Measurements from ENCODE around the gene SDC1.

The SDC1 gene

GRCh38 chr2:20212871-20213503 is 11.9 kb downstream of the SDC1 start:
- H3K27ac ChIP-seq (ENCODE audit: low read length): no peak overlapping the region
- no peaks in the 10 kb centered on the region for H3K9me3 ChIP-seq (ENCODE audit: control insufficient read depth, insufficient read depth, low read length)
- H3K4me1 ChIP-seq (ENCODE audit: control insufficient read depth, insufficient read depth, low read length): peaks cover 5% of the 10 kb centered on the region
- no peaks in the 10 kb centered on the region for H3K27me3 ChIP-seq (ENCODE audit: control insufficient read depth, insufficient read depth, low read length)
- no peak overlapping the region for H3K4me3 ChIP-seq (ENCODE audit: low read length)
- DNase-seq (ENCODE audit: low read depth, low spot score): no peak
- no CpG with 5 or more reads among the region's 16 CpGs for WGBS (ENCODE audit: insufficient coverage, insufficient read length)
- peaks cover 2% of the 10 kb centered on the region; the same call in 1 of the 2 replicates for H3K36me3 ChIP-seq (ENCODE audit: control insufficient read depth, insufficient read depth, low read length)

DNA sequence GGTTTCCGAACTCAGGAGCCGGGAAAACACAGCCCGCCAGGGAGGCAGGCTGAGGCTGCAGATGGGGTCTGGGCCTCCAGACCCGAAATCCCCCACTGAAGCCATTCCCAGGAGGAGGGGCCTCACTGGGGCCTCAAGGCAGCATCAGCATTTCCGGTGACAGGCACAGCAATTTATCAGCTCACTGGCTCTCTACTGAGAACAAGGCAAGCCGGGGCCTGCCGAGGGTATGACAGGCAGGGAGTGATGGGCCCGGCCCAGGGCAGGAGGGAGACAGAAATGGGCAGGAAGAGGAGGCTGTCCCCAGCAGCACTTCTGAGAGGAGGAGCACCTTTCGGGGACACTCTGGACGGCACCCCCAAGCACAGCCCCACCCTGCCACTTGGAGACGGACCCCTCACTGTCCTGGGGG is 12.5 kb downstream of the SDC1 start:
- Histone ChIP-seq H3K36me3 (ENCODE audit: control insufficient read depth, insufficient read depth, low read length) (peaks cover 2% of the 10 kb centered on the region; the same call in 1 of the 2 replicates), H3K27ac (ENCODE audit: low read length) (no peak overlapping the region), H3K4me1 (ENCODE audit: control insufficient read depth, insufficient read depth, low read length) (peaks cover 5% of the 10 kb centered on the region), H3K9me3 (ENCODE audit: control insufficient read depth, insufficient read depth, low read length) (no peaks in the 10 kb centered on the region), H3K27me3 (ENCODE audit: control insufficient read depth, insufficient read depth, low read length) (no peaks in the 10 kb centered on the region), H3K4me3 (ENCODE audit: low read length) (no peak overlapping the region)
- DNase-seq (ENCODE audit: low read depth, low spot score): no peak
- no CpG with 5 or more reads among the region's 11 CpGs for WGBS (ENCODE audit: insufficient coverage, insufficient read length)

DNA sequence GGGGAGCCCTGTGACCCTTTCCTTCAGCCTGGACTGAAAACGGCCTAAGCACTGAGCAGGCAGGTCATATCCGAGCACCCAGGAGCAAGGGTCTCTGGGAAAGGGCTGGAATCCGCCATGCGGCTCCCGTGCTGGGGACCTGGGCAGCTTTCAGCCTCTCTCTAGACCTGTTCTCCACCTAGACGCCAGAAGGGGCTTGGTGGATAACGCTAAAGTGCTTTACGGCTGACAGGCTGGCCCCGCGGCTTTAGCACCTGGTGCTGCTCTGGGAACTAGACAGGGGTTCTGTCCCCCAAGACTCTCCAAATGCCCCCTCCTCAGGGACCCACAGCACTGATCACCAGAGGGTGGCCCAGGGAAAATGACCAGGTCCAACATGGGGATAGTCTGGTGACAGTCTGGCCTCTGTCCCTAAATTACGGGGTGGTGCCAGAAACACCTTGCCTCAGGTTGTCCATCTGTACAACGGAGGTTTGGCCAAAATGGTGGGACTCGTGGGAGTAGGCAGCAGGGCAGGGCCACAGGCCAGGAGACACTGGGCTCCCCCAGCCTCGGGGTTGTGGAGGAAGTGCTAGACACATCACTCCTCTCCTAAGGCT is 13.0 kb downstream of the SDC1 start:
- DNase-seq (ENCODE audit: low read depth, low spot score): no peak
- no CpG with 5 or more reads among the region's 14 CpGs for WGBS (ENCODE audit: insufficient coverage, insufficient read length)

DNA sequence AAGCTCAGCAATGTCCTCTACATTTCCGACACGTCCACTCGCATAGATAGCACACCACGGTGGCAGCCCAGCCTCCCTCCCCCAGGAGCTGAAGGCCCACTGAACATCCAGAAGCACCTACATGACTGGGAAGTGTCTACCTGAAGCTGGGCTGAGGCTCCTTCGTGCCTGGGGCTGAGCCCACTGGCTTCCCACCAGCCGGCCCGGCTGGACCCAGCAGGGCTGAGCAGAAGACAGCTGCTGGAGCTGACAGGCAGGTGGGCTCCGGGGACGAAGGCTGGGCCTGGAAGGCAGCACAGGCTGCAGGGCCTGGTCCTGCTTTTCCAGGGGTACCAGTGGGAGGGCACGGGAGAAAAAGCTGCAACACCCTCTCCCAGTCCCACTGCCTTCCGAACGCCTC is 13.5 kb downstream of the SDC1 start:
- H3K4me3 ChIP-seq (ENCODE audit: low read length): no peak overlapping the region
- no peak for DNase-seq (ENCODE audit: low read depth, low spot score)
- no peaks in the 10 kb centered on the region for H3K9me3 ChIP-seq (ENCODE audit: control insufficient read depth, insufficient read depth, low read length)
- no peaks in the 10 kb centered on the region for H3K27me3 ChIP-seq (ENCODE audit: control insufficient read depth, insufficient read depth, low read length)
- H3K36me3 ChIP-seq (ENCODE audit: control insufficient read depth, insufficient read depth, low read length): peaks cover 2% of the 10 kb centered on the region; the same call in 1 of the 2 replicates
- peaks cover 5% of the 10 kb centered on the region for H3K4me1 ChIP-seq (ENCODE audit: control insufficient read depth, insufficient read depth, low read length)
- no CpG with 5 or more reads among the region's 12 CpGs for WGBS (ENCODE audit: insufficient coverage, insufficient read length)
- no peak overlapping the region for H3K27ac ChIP-seq (ENCODE audit: low read length)

More for the DNA sequence above, 13.0 kb downstream of the SDC1 start:
- Histone ChIP-seq H3K27me3 (ENCODE audit: control insufficient read depth, insufficient read depth, low read length) (no peaks in the 10 kb centered on the region), H3K4me1 (ENCODE audit: control insufficient read depth, insufficient read depth, low read length) (peaks cover 5% of the 10 kb centered on the region), H3K4me3 (ENCODE audit: low read length) (no peak overlapping the region), H3K36me3 (ENCODE audit: control insufficient read depth, insufficient read depth, low read length) (peaks cover 2% of the 10 kb centered on the region; the same call in 1 of the 2 replicates), H3K9me3 (ENCODE audit: control insufficient read depth, insufficient read depth, low read length) (no peaks in the 10 kb centered on the region), H3K27ac (ENCODE audit: low read length) (no peak overlapping the region)

GRCh38 chr2:20210462-20210861 is 14.5 kb downstream of the SDC1 start:
- Histone ChIP-seq H3K27me3 (ENCODE audit: control insufficient read depth, insufficient read depth, low read length) (no peaks in the 10 kb centered on the region), H3K9me3 (ENCODE audit: control insufficient read depth, insufficient read depth, low read length) (no peaks in the 10 kb centered on the region), H3K4me3 (ENCODE audit: low read length) (no peak overlapping the region), H3K36me3 (ENCODE audit: control insufficient read depth, insufficient read depth, low read length) (peaks cover 2% of the 10 kb centered on the region; the same call in 1 of the 2 replicates), H3K27ac (ENCODE audit: low read length) (no peak overlapping the region), H3K4me1 (ENCODE audit: control insufficient read depth, insufficient read depth, low read length) (peaks cover 5% of the 10 kb centered on the region)
- DNase-seq (ENCODE audit: low read depth, low spot score): no peak
- no CpG with 5 or more reads among the region's 8 CpGs for WGBS (ENCODE audit: insufficient coverage, insufficient read length)

DNA sequence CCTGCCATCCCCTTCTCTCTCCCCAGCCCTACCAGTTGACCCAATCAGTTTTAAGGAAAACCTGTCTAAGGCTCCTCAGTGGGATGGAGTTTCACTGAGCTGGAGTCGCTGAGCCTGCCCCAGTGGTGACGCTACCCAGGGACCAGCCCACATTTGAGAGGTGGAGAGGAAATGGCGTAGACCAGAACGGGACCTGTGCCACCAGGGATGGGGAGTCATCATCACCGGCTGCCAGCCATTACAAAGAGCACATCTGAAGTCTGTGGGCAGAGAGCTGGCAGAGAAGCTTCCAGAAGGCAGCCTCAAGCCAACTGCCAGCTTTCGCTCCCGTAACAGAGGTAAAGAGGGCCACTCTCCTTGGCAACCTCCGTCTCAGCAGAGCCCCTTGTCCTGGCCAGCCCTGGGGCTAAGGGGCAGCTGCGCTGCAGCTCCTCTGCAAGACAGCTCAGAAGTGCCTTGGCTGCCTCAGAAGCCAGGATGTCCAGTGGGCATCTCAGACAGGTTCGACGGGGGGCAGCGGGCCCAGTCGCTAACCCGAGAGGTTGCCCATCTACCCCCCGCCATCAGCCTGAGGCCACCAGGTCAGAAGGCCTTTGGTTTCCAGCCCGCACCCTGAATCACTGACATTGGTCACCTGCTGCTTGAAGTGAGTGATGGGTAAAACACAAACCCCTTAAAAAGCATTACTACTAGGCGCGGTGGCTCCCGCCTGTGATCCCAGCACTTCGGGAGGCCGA is 15.4 kb downstream of the SDC1 start:
- Histone ChIP-seq H3K9me3 (ENCODE audit: control insufficient read depth, insufficient read depth, low read length) (no peaks in the 10 kb centered on the region), H3K27ac (ENCODE audit: low read length) (no peak overlapping the region), H3K27me3 (ENCODE audit: control insufficient read depth, insufficient read depth, low read length) (no peaks in the 10 kb centered on the region), H3K36me3 (ENCODE audit: control insufficient read depth, insufficient read depth, low read length) (peaks cover 6% of the 10 kb centered on the region; the same call in 1 of the 2 replicates), H3K4me1 (ENCODE audit: control insufficient read depth, insufficient read depth, low read length) (peaks cover 4% of the 10 kb centered on the region), H3K4me3 (ENCODE audit: low read length) (no peak overlapping the region)
- DNase-seq (ENCODE audit: low read depth, low spot score): no peak
- no CpG with 5 or more reads among the region's 21 CpGs for WGBS (ENCODE audit: insufficient coverage, insufficient read length)

DNA sequence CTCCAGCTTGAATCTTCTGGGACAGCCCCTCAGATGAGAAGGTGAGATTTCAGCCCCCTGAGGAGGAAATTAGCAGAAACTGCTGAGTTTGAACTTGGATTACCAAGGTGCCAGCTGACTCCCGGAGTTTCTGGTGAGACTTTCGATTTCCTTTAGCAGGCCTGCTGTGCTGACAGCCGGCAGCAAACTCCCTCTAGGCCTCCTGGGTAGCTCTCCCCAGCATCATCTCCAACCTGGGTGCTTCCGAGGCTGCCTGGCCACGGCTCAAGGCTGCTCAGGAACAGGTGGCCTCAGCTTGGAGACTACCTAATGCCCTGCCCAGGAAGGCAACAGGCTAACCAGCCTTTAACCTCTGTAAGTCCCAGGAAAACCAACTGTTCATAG is 16.5 kb downstream of the SDC1 start:
- Histone ChIP-seq H3K27ac (ENCODE audit: low read length) (no peak overlapping the region), H3K27me3 (ENCODE audit: control insufficient read depth, insufficient read depth, low read length) (no peaks in the 10 kb centered on the region), H3K9me3 (ENCODE audit: control insufficient read depth, insufficient read depth, low read length) (no peaks in the 10 kb centered on the region), H3K4me3 (ENCODE audit: low read length) (no peak overlapping the region), H3K4me1 (ENCODE audit: control insufficient read depth, insufficient read depth, low read length) (peaks cover 2% of the 10 kb centered on the region), H3K36me3 (ENCODE audit: control insufficient read depth, insufficient read depth, low read length) (peaks cover 16% of the 10 kb centered on the region)
- no CpG with 5 or more reads among the region's 5 CpGs for WGBS (ENCODE audit: insufficient coverage, insufficient read length)
- DNase-seq (ENCODE audit: low read depth, low spot score): no peak

DNA sequence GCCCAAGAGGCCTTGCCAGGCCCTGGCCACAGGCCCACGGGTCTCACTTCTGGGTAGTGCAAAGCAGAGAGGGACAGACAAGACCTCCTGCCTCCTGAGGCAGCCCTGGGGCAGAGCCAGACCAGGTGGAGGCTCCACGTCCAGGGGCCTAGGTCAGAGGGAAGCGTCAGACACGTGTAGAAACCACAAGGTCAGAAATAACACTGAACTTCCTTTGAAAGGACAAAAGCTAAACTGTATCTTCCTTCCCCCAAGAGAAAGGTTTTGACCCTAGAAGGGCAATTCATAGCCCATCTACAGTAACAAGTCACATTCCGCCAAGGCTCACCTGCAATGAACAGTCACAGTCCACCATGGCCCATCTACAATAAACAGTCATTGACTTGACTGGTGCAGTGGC is 17.9 kb downstream of the SDC1 start:
- DNase-seq (ENCODE audit: low read depth, low spot score): no peak
- H3K27me3 ChIP-seq (ENCODE audit: control insufficient read depth, insufficient read depth, low read length): no peaks in the 10 kb centered on the region
- no peak overlapping the region for H3K4me3 ChIP-seq (ENCODE audit: low read length)
- H3K27ac ChIP-seq (ENCODE audit: low read length): no peak overlapping the region
- no CpG with 5 or more reads among the region's 5 CpGs for WGBS (ENCODE audit: insufficient coverage, insufficient read length)
- peaks cover 2% of the 10 kb centered on the region; the same call in 1 of the 2 replicates for H3K4me1 ChIP-seq (ENCODE audit: control insufficient read depth, insufficient read depth, low read length)
- peaks cover 27% of the 10 kb centered on the region for H3K36me3 ChIP-seq (ENCODE audit: control insufficient read depth, insufficient read depth, low read length)
- H3K9me3 ChIP-seq (ENCODE audit: control insufficient read depth, insufficient read depth, low read length): no peaks in the 10 kb centered on the region

DNA sequence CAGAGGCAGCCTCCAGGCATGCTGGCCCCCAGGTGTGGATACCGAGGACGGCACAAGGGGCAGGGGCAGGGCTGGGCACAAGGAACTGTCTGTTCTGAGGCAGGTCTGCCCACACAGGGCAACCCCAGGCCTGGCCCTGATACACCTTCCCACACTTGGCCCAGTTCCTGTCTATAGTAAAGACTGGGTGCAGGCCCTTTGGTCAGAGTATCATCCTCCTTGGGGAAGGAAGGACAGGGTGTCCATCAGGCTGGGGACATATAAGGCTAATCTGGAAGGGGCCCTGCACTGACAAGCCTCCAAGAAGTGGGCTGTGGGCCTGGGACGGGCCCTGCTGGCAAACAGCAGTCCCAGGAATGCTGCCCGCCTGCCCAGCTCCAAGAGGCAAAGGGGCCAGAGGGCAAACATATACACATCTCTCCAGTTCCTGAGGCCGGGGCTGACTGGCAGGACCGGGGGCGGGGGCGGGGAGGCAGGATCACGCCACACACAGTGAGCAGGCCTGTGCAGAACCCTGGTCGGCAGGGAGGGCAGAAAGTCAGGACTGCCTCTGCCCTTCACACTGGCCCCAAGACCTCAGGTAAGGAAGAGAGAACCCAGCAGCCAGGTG is 18.9 kb downstream of the SDC1 start:
- no CpG with 5 or more reads among the region's 10 CpGs for WGBS (ENCODE audit: insufficient coverage, insufficient read length)
- no peak for DNase-seq (ENCODE audit: low read depth, low spot score)
- H3K4me3 ChIP-seq (ENCODE audit: low read length): no peak overlapping the region
- no peaks in the 10 kb centered on the region for H3K27me3 ChIP-seq (ENCODE audit: control insufficient read depth, insufficient read depth, low read length)
- no peaks in the 10 kb centered on the region for H3K9me3 ChIP-seq (ENCODE audit: control insufficient read depth, insufficient read depth, low read length)
- no peaks in the 10 kb centered on the region for H3K4me1 ChIP-seq (ENCODE audit: control insufficient read depth, insufficient read depth, low read length)
- no peak overlapping the region for H3K27ac ChIP-seq (ENCODE audit: low read length)
- peaks cover 30% of the 10 kb centered on the region for H3K36me3 ChIP-seq (ENCODE audit: control insufficient read depth, insufficient read depth, low read length)

DNA sequence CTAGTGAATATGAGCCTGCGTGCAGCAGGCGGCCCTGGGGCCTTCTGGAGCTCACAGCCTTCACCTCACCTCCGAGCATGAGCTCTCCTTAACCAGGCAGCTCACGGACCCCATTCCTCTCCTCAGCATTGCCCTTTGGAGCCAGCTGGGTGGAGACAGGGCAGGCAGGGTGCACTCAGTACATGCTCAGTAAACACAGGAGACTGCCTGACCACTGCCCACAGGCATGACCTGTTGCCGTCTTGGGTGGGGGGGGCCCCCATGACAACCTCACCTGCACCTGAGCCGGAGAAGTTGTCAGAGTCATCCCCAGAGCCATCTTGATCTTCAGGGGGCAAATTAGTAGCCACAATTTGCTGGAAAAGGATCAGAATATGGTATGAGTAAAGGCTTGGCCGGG is 19.9 kb downstream of the SDC1 start:
- Histone ChIP-seq H3K27me3 (ENCODE audit: control insufficient read depth, insufficient read depth, low read length) (no peaks in the 10 kb centered on the region), H3K36me3 (ENCODE audit: control insufficient read depth, insufficient read depth, low read length) (peaks cover 33% of the 10 kb centered on the region), H3K4me1 (ENCODE audit: control insufficient read depth, insufficient read depth, low read length) (no peaks in the 10 kb centered on the region), H3K4me3 (ENCODE audit: low read length) (no peak overlapping the region), H3K27ac (ENCODE audit: low read length) (no peak overlapping the region), H3K9me3 (ENCODE audit: control insufficient read depth, insufficient read depth, low read length) (no peaks in the 10 kb centered on the region)
- WGBS (ENCODE audit: insufficient coverage, insufficient read length): no CpG with 5 or more reads among the region's 7 CpGs
- DNase-seq (ENCODE audit: low read depth, low spot score): no peak

Data from iPS DF 6.9 (cell line).